Medulla oblongata (tissue), 1 donor: ENCODE measurements around the gene ORM1.

Experiments used
- DNase-seq: peaks from one replicate; pipeline ENCODE4 v3.0.0-alpha.2; 2015; ENCODE audit errors: extremely low spot score

Gene ORM1

GRCh38 chr9:114364134-114365041, 41.5 kb downstream of the ORM1 start:
- DNase-seq: peak; percentile 28

GRCh38 chr9:114365194-114365593, 42.3 kb downstream of the ORM1 start:
- no peak for DNase-seq

- DNase-seq: peak; percentile 26
Measured at GRCh38 chr9:114366334-114367128, 43.6 kb downstream of the ORM1 start.

- DNase-seq: no peak
Measured at GRCh38 chr9:114367366-114367765, 44.5 kb downstream of the ORM1 start.

- DNase-seq: no peak
Measured at GRCh38 chr9:114367772-114368569, 45.1 kb downstream of the ORM1 start.

GRCh38 chr9:114369216-114370130, 46.6 kb downstream of the ORM1 start:
- DNase-seq: no peak

GRCh38 chr9:114370251-114370967, 47.5 kb downstream of the ORM1 start:
- DNase-seq: peak; percentile 36

- DNase-seq: peak; percentile 71
Measured at GRCh38 chr9:114370968-114371320, 48.0 kb downstream of the ORM1 start.

GRCh38 chr9:114371343-114371944, 48.5 kb downstream of the ORM1 start:
- DNase-seq: no peak

GRCh38 chr9:114371973-114372917, 49.3 kb downstream of the ORM1 start:
- DNase-seq: no peak

- DNase-seq: peak; percentile 82
Measured at GRCh38 chr9:114372921-114373448, 50.1 kb downstream of the ORM1 start.

- DNase-seq: no peak
Measured at GRCh38 chr9:114373960-114374730, 51.2 kb downstream of the ORM1 start.

GRCh38 chr9:114374936-114375335, 52.0 kb downstream of the ORM1 start:
- no peak for DNase-seq

GRCh38 chr9:114375386-114376175, 52.7 kb downstream of the ORM1 start:
- no peak for DNase-seq
